NCI-H2196 treated with DMSO at 0.1 percent for 48 hours (cell line): ENCODE data around the gene BRAT1.

Experiments
- DNase-seq: peaks from one replicate; lab custom pipeline; 2025; ENCODE audit not compliant: unreplicated experiment; lab: John Stamatoyannopoulos, UW

BRAT1 gene

DNA sequence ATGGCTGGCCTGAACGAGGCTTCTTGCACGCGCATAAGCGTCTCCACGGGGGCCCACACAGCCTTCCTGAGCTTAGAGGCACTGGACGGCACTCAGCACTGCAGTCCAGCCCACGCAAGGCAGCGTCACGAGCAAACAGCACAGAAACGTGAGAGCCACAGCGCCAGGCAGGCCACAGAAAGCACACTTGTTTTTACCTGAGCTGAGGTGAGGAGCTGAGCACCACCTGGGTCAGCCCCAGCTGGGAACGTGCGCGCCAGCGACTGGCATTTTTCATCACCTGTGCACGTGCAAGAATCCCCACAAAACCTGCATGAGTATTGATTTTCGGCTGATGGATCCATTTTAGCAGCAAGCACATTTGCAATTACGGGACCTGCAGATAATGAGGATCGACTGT lies 30.1 kb upstream of the BRAT1 start:
- DNase-seq = no peak

DNA sequence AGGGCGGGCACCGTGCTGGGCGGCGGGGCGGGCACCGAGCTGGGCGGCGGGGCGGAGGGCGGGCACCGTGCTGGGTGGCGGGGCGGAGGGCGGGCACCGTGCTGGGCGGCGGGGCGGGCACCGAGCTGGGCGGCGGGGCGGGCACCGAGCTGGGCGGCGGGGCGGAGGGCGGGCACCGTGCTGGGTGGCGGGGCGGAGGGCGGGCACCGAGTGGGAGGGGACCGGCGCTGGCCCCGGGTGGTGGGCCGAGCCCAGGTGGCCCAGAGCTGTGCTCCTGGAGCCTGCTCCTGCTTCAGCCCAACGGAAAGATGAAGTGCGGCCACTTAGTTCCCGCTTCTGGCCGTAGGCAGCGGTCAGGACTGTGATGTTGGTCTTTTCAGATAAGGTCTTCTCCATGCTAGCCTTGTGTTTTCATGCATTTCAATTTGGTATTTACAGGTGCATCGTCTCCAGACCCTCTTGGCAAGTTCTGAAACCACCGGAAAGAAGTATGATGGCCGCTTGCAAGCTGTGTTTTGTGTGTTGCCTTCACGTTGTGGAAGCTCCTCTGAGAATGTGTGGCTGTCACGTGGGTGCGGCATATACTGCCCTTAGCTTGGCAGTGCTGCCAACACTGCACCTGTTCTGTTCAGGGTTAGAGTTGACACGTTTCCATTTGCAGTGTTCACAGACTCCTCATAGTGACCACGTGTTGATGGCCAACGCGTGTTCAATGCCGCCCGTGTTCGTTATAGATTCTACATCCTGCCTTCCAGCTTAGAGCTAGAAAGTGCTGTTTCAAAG lies 28.7 kb upstream of the BRAT1 start:
- no peak for DNase-seq

DNA sequence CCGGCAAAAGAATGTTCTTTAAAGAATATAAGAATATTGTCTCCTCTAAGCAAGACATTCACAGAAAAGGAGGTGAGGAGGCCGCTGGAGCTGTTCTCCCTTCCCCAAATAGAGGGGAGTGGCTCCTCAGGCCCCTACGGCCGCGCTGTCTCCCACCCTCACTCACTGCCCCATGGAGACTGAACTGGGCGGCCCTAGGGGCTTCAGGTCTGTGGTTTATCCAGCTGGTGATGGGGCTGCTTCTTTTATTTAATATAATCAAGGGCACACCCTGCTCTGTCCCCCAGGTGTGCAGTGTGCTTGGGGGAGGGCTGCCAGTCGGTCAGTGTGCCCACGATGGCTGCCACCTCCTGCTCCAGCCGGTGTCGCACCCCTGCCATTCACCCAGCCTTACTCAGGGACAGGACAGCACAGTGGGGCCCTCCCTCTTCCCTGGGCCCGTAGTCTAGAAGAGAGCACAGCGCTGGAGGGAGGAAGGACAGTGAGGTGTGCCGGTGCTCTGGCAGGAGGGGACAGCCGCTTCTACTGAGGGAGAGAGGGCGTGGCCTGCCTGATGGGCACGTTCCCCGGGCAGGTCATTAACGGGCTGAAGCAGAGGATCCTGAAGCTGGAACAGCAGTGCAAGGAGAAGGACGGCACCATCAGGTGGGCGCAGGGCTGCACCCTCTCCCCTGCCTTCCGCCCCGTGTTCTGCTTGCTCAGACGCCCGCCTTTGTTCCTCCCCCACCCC lies 26.8 kb upstream of the BRAT1 start:
- DNase-seq = no peak

DNA sequence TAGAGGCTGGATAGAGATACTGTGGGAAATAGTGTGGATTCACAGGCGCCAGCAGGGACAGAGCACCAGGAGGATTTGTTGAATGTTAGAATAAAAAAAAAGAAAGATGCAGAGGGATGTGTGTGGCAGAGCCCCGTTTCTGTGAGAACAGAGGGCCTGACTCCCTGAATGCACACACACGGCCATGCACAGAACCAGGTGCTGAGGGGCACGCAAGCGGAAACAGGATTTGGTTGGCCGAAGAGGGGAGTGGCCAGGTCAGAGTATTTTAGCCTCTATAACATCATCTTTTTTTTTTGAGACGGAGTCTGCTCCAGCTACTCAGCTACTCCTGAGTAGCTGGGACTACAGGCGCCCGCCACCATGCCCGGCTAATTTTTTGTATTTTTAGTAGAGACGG lies 25.3 kb upstream of the BRAT1 start:
- no peak for DNase-seq

DNA sequence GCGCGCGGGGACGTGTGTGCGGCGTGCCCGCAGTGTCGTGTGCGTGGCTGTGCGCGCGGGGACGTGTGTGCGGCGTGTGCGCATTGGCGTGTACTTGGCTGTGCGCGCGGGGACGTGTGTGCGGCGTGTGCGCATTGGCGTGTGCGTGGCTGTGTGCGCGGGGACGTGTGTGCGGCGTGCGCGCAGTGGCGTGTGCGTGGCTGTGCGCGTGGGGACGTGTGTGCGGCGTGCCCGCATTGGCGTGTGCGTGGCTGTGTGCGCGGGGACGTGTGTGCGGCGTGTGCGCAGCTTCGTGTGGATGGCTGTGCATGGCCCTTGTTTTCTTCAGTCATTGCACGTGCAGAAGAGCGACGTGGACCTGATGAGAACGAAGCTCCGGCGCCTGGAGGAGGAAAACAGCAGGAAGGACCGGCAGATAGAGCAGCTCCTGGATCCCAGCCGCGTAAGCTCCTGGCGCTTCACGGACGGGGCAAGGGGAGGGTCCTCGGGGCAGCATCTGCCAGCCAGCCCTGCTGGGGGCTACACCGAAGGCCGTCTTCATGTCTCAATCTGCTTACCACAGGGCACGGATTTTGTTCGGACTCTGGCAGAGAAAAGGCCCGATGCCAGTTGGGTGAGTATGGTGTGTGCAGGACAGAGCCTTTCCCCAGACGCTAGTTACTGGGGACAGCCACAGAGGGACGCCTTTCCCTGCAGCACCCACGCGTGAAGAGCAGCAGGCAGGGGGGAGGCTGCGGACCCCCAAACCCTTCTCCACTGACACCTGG lies 22.8 kb upstream of the BRAT1 start:
- no peak for DNase-seq

DNA sequence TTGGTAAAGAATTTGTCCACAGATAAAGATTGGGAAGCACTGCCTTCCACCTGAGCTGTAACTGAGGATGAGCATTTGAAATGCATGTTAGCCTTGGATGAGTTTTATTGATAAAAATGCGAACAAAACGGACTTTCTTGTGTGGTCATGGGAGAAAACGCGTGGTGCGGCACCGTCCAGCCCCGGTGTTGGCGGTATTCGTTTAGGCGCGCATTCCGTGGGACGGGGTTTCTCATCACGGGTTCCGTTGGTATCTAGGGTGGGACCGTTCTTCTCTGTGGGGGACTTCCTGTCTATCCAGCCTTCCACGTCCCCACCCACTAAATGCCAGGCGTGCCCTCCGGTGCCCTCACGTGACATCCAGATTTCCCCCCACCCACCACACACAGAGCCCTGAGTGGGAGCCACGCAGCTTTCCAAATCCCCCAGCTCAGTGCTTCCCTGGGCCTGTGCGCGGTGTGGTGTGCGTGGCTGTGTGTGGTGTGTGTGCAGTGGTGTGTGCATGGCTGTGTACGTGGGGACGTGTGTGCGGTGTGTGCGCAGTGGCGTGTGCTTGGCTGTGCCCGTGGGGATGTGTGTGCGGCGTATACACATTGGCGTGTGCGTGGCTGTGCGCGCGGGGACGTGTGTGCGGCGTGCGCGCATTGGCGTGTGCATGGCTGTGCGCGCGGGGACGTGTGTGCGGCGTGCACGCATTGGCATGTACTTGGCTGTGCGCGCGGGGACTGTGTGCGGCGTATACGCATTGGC lies 21.6 kb upstream of the BRAT1 start:
- DNase-seq = no peak

DNA sequence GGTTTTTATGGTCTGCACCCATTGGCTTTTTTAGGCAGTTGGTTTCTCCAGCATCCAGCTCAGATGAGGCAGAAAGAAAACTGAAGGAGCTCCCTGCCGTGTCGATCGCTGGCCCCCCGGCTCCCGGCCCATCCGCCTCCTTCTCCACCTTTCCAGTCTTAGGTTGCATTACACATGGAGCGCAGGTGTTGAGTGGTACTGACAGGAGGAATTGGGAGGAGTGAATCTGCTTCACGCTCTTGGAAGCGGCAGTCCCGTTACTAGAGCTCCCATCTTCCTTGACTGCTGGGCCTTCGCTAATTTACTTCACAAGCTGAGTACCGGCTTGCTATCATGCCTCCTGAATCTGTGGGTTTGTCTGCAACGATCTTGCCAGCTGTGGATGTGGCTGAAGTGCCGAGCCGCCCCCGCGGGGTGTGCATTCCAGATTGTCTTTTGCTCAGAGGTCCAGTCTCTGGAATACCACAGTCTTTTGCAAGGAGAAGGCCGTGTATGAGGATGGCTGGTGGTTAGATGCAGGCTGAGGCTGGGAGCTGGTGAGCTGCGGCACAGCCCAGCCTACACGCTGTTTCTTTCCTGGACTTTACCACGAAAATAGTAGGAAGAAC lies 20.5 kb upstream of the BRAT1 start:
- no peak for DNase-seq

DNA sequence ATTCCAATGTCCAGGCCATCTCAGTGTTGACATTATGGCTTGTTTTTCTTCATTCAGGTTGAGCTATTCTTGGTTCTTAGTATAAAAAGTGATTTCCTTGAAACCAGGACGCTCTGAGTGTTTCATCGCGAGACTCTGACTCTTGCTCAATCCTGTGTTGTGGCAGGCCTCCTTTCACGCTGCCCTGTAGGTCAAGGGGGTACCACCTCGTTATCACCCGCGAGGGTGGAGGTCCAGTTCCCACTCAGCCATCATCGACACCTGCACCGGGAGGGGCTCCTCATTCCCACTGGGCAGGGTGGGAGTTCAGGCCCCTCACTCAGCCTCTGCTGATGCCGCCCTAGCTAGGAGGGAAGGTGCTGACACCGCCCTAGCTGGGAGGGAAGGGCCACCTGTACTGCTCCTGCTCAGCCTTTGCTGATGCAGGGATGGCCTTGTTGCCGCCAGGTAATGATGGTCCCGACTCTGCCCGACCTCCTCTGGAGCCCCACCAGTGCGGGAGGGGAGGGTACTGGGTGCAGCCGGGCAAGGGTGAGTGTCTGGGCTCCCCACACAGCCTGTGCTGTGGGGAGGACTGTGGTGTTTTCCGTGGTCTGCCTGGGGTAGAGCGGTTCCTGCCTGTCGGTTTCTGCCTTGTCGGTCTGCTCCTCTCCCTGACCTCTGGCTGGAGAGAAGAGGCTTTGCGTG lies 19.9 kb upstream of the BRAT1 start:
- DNase-seq = no peak

DNA sequence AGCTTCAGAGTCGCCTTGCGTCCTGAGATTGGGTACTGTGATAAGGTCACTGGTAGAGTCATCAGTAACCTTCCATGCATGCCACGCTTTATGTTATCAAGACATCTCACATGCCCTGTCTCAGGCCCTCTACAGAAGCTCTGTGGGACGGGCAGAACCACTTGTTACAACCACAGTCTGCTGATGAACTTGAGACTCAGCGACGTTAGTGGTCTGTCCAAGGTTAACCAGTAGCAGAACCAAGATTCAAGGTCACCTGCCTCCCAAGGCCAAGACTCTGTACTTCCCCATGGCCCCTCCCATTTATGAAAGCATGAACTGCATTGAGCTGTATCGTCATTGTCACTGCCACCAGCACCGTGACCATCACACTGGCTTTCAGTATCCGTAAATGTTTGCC lies 18.4 kb upstream of the BRAT1 start:
- DNase-seq = no peak

DNA sequence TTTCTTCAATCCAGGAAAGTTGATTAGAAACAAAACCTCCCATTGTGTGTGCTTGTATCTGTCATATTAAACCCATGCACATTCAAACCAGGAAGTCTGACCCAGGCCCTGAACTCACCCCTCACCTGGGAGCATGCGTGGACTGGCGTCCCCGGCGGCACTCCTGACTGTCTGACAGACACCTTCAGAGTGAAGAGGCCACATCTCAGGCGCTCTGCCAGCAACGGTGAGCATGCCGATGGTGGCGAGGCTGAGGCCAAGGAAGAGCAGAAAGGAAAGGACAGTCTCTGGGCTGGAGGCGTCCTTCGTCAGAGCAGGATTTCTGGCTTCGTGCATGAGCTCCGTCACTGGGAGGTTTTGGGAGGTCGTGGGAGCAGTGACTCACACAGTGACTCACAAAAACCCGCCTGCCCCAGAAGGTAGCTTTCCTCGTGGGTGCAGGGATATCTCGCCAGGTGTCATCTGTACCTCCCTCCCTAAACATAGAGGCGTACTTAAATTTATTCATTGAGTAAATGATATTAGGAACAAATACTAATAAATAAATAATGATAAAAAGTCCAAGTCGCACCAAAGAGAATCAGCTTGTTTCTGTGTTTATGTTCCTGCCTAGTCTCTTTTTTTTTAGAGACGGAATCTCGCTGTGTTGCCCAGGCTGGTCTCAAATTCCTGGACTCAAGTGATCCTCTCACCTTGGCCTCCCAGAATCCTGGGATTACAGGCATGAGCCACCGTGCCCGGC lies 16.9 kb upstream of the BRAT1 start:
- no peak for DNase-seq

DNA sequence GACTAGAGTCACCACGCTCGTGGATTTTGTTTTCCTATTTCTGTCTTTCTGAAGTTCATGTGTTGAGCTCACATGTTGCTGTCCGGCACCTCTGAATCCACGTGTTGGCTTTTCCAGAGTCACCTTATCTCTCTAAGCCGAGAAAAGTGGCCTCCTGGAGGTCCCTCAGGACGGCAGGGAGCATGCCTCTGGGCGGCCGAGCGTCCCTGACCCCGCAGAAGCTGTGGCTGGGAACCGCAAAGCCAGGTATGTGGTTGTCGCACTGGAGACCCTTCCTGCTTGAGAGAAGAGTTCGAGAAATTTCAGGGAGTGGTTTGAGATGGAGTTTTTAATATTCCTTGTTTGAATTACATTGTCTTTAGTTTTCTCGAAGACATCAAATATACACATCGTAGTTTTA lies 16.1 kb upstream of the BRAT1 start:
- DNase-seq = no peak

DNA sequence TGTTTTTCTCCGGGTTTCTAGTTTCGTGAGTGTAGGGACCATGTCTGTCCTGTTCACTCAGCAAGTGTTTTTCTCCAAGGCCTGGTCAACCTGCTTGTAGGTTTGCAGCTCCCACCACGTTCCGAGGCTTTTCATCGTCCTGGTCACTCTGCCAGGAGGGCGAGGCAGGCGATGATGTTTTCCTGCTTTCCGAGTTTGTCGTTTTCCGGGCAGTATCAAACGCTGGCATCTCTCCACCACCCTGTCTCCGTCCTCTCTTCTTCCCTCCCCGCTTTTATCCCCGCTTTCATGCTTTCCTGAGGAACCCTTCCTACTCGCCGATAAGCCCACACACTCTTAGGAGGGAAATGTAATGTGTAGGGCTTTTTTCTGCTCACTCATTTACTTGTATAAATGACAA lies 14.7 kb upstream of the BRAT1 start:
- no peak for DNase-seq

DNA sequence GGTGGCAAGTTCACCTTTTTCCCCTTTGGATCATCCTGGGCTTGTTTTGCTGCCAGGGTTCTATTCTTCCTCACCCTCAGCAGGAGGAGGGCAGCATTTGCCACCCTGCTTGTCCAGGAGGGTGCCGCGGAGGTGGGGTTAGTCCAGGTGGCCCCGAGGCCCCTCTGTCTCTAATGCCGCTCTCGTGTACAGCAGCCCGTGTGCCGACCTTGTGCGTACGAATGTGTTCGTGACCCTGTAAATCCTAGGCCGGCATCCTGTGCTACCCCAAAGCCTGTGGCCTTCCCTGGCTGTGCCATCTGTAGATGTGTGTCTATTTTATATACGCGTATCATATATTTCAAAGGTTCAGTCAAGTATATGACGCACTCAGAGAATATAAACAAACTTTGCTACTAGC lies 14.1 kb upstream of the BRAT1 start:
- DNase-seq = no peak

DNA sequence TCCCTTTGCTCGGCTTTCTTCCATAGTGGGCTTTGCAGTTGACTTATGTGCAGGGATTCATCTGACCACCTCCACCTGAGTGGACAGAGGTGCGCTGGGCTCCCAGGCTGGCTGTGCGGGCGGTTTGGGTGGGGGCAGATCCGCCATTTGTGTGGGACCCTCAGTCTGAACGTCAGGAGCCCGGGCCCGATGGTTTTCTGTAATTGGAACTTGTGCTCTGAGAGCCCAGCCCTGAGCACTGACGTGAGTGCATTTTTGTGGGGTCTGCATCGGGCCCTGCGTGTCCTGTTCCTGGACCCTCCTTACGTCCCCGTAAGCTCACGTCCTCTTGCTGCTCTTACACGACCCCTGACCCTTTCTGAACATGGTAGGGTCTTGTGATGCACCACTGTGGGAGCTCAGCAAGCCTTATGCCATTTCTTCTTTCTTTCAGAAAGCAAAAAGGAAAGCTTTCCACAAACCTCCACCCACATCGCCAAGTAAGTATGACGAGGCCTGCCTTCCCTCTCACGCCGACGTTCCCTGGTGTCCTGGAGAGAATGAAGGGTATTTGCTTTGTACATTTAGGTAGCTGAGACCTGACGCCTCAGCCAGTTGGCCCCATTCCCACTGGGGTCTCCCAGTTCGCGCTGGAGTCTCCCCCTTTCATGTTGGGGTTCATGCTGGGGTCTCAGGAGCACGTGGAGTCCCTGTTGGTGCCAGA lies 13.3 kb upstream of the BRAT1 start:
- no peak for DNase-seq

DNA sequence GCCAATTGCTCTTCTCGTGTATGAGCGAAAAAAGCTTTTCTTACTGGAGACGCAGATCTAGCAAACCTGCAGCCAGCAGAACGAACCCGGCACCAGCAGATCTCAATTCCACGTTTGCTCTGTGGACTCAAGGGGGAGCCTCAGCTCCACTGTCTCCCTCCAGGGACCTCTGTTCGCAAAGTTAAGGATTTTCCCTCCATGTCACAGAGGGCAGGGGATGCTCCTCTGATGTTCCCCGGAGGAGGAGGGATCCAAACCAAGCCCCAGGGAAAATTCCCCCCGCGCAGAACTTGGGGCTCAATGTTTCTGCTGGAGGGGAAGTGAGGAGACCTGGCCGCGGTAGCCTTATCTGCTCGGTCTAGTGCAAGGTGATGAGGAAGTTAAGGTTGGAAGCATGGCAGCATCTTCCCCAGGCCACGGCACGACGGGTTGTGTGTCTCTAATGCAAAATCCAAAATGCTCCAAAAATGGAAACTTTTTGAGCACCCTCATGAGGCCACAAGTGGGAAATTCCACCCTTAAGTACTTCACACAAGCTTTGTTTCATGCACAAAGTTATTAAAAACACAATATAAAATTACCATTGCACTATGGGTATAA lies 12.5 kb upstream of the BRAT1 start:
- DNase-seq = no peak

DNA sequence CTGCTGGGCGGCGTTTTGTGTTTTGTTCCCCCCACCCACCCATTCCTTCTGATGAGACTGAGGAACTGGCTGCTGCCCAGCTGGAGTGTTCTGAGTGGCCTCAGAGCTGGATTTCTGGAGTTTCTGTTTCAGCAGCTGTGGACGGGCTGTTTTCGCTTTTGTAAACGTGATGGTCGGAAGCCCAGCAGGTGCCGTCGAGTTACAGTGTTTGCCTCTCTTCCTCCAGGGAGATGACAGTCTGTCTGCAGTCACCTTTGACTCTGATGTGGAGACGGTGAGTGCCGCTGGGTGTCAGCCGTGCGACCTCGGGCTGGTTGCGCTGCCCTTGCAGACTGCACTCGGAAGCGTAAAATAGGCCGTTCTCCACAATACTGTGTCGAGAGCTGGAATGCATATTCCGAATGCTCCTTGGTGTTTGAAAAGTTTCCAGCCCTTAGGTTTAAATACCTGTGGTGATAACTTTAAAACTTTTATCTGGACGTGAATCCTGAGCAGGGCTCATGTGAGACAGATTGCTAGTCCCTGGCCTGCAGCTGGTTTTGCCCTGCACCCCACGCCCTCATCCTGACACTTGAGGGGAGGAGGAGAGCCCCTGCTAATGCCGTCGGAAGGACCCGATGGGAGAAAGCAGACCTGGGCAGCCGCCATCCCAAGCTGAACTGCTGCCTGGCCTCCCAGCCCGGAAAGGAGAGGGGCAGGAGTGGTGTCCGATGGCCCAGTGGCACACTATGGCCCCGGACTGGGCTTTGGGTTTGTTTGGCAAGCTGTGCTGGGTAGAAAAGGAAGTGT lies 11.8 kb upstream of the BRAT1 start:
- no peak for DNase-seq

DNA sequence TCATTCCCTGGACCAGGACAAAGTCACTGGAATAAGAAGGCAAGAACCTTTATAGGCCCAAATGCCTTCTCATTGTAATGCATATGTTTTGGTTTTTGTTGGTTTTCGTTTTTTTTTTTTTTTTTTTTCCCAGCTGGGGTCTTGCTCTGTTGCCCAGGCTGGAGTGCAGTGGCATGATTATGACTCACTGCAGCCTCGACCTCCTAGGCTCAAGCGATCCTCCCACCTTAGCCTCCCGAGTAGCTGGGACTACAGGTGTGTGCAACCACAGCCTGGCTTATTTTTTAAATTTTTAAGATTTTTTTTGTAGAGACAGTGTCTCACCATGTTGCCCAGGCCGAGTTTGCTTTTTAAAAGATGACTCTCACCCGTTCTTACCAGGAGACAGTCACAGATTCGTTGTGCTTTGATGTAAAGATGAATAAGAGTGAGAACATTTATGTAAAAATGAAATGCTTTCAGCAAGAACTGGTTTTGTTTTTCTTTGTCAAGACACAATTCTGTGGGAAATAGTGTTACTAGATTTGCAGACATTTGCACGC lies 11.1 kb upstream of the BRAT1 start:
- DNase-seq = no peak
